Type B pancreatic cell (in vitro differentiated cells): ENCODE measurements around the gene THAP11. TPM values are rescaled to one million over a fixed set of nuclear protein-coding genes. Genes with fewer than 3 reads are reported as not detected.
A peak's percentile ranks its signal among the peaks of the same experiment; 100 is the strongest.

Experiments
- DNase-seq: peaks from one replicate; pipeline ENCODE4 v3.0.0; 2021; ENCODE audit warnings: mixed read lengths; ENCODE audit not compliant: unreplicated experiment; ENCODE audit errors: extremely low spot score
- H3K27ac Mint-ChIP-seq: 2 replicates; pipeline ENCODE4 v1.8.0; 2021; ENCODE audit warnings: mild to moderate bottlenecking, mixed read lengths
- H3K27me3 Mint-ChIP-seq: 2 replicates; pipeline ENCODE4 v1.8.0; 2021; ENCODE audit warnings: mixed read lengths
- H3K36me3 Mint-ChIP-seq: 2 replicates; pipeline ENCODE4 v1.8.0; 2021; ENCODE audit warnings: mixed read lengths
- H3K4me1 Mint-ChIP-seq: one replicate; pipeline ENCODE4 v1.8.0; 2021; ENCODE audit warnings: mixed read lengths; ENCODE audit not compliant: unreplicated experiment
- H3K4me3 Mint-ChIP-seq: 2 replicates; pipeline ENCODE4 v1.8.0; 2021; ENCODE audit warnings: mild to moderate bottlenecking, mixed read lengths
- H3K9me3 Mint-ChIP-seq: 2 replicates; pipeline ENCODE4 v1.8.0; 2021; ENCODE audit warnings: mixed read lengths
- CTCF ChIP-seq: fragments of 200-600 bp; sonication (generic); conservative IDR thresholded peaks from 2 replicates; pipeline ENCODE4 v1.5.0; 2021; ENCODE audit warnings: antibody characterized with exemption, mild to moderate bottlenecking
- total RNA-seq: library from RNA; stranded (reverse); gene quantifications from 2 replicates; pipeline ENCODE4 v1.2.1, GENCODE V29; 2021; ENCODE audit warnings: low replicate concordance

Gene THAP11
- total RNA-seq, 1 donor from 2014 or later = 35.1 TPM

GRCh38 chr16:67845291-67846062 lies 3.4 kb downstream of the THAP11 start:
- peaks cover 3% of the 10 kb centered on the region for H3K36me3 Mint-ChIP-seq
- no peak for TF ChIP-seq CTCF
- no peaks in the 10 kb centered on the region for H3K9me3 Mint-ChIP-seq
- H3K27ac Mint-ChIP-seq = peak overlapping the region; percentile 94
- peaks cover 42% of the 10 kb centered on the region for H3K4me1 Mint-ChIP-seq
- DNase-seq = no peak
- H3K4me3 Mint-ChIP-seq = peak overlapping the region; percentile 88
- no peaks in the 10 kb centered on the region for H3K27me3 Mint-ChIP-seq

GRCh38 chr16:67846063-67846319 lies 3.9 kb downstream of the THAP11 start:
- H3K36me3 Mint-ChIP-seq = peaks cover 3% of the 10 kb centered on the region
- H3K4me1 Mint-ChIP-seq = peaks cover 42% of the 10 kb centered on the region
- no peaks in the 10 kb centered on the region for H3K27me3 Mint-ChIP-seq
- peak overlapping the region; percentile 94 for H3K27ac Mint-ChIP-seq
- DNase-seq = no peak
- no peak for TF ChIP-seq CTCF
- peak overlapping the region; percentile 88 for H3K4me3 Mint-ChIP-seq
- no peaks in the 10 kb centered on the region for H3K9me3 Mint-ChIP-seq

GRCh38 chr16:67846320-67847063 lies 4.4 kb downstream of the THAP11 start, which contains the start of gene NUTF2:
NUTF2 (plus strand) TSS chr16:67846933; CDS start chr16:67865131, 18,198 bp downstream.
- Mint-ChIP-seq H3K27ac (peak within 1 kb of the TSS; percentile 99), H3K9me3 (no peaks in the 10 kb centered on the region), H3K27me3 (no peaks in the 10 kb centered on the region), H3K36me3 (peaks cover 3% of the 10 kb centered on the region), H3K4me3 (peak within 1 kb of the TSS; percentile 96), H3K4me1 (peaks cover 39% of the 10 kb centered on the region)
- DNase-seq = peak; percentile 99
- TF ChIP-seq CTCF = peak; percentile 20

GRCh38 chr16:67847064-67847861 lies 5.1 kb downstream of the THAP11 start, which contains the start of gene CENPT:
CENPT (minus strand) TSS chr16:67847693; CDS start chr16:67833859, 13,834 bp downstream.
- H3K36me3 Mint-ChIP-seq = peaks cover 3% of the 10 kb centered on the region
- no peaks in the 10 kb centered on the region for H3K27me3 Mint-ChIP-seq
- peak within 1 kb of the TSS; percentile 96 for H3K4me3 Mint-ChIP-seq
- H3K27ac Mint-ChIP-seq = peak within 1 kb of the TSS; percentile 99
- no peaks in the 10 kb centered on the region for H3K9me3 Mint-ChIP-seq
- no peak for TF ChIP-seq CTCF
- peak; percentile 73 for DNase-seq
- H3K4me1 Mint-ChIP-seq = peaks cover 36% of the 10 kb centered on the region

GRCh38 chr16:67848118-67848517 lies 6.0 kb downstream of the THAP11 start:
- Mint-ChIP-seq H3K27me3 (no peaks in the 10 kb centered on the region), H3K27ac (peak overlapping the region; percentile 99), H3K4me3 (peak overlapping the region; percentile 96), H3K9me3 (no peaks in the 10 kb centered on the region), H3K4me1 (peaks cover 36% of the 10 kb centered on the region), H3K36me3 (peaks cover 3% of the 10 kb centered on the region)
- TF ChIP-seq CTCF = no peak
- no peak for DNase-seq
